HG02840 (cell line): ENCODE measurements around the gene DNPEP.

Experiments
- ATAC-seq: cut with Tn5 transposase; IDR thresholded peaks from one replicate; pipeline ENCODE4 v1.9.1; 2021; ENCODE audit warnings: mild to moderate bottlenecking, moderate library complexity, moderate number of reproducible peaks; ENCODE audit not compliant: unreplicated experiment, low FRiP score

The DNPEP gene

GRCh38 chr2:219369447-219369861 lies 18.3 kb downstream of the DNPEP start:
- no peak for ATAC-seq

- ATAC-seq: no peak
Observed at GRCh38 chr2:219368690-219369191, 19.0 kb downstream of the DNPEP start.

- ATAC-seq: peak; percentile 71
Observed at GRCh38 chr2:219362524-219363164, 25.1 kb downstream of the DNPEP start.

GRCh38 chr2:219362072-219362471 lies 25.6 kb downstream of the DNPEP start:
- no peak for ATAC-seq

- no peak for ATAC-seq
Observed at GRCh38 chr2:219358170-219359075, 29.3 kb downstream of the DNPEP start.

- ATAC-seq: no peak
Observed at GRCh38 chr2:219356834-219357233, 30.9 kb downstream of the DNPEP start.

- no peak for ATAC-seq
Observed at GRCh38 chr2:219354582-219354981, 33.1 kb downstream of the DNPEP start.

GRCh38 chr2:219353129-219353528 lies 34.6 kb downstream of the DNPEP start:
- no peak for ATAC-seq

GRCh38 chr2:219352448-219353023 lies 35.2 kb downstream of the DNPEP start:
- no peak for ATAC-seq

- ATAC-seq: no peak
Observed at GRCh38 chr2:219350710-219351221, 36.9 kb downstream of the DNPEP start.

GRCh38 chr2:219350215-219350614 lies 37.5 kb downstream of the DNPEP start:
- ATAC-seq: no peak

- ATAC-seq: no peak
Observed at GRCh38 chr2:219344751-219345430, 42.8 kb downstream of the DNPEP start.

- ATAC-seq: no peak
Observed at GRCh38 chr2:219335373-219335786, 52.3 kb downstream of the DNPEP start.

GRCh38 chr2:219334076-219334475 lies 53.6 kb downstream of the DNPEP start:
- ATAC-seq: no peak

- no peak for ATAC-seq
Observed at GRCh38 chr2:219332542-219332941, 55.2 kb downstream of the DNPEP start, which contains the start of gene RESP18. TSS of gene RESP18 (minus strand) at chr2:219332744.

GRCh38 chr2:219331560-219332213 lies 56.0 kb downstream of the DNPEP start:
- ATAC-seq: no peak

GRCh38 chr2:219327719-219328118 lies 60.0 kb downstream of the DNPEP start:
- no peak for ATAC-seq

GRCh38 chr2:219325657-219326315 lies 61.9 kb downstream of the DNPEP start:
- no peak for ATAC-seq

- ATAC-seq: no peak
Observed at GRCh38 chr2:219325136-219325535, 62.6 kb downstream of the DNPEP start.
